Measurements from ENCODE around the gene LRRTM4.

The LRRTM4 gene

GRCh38 chr2:77521931-77522470, at the start of gene LRRTM4:
TSS of gene LRRTM4 (minus strand) at chr2:77522376.
- no peak for DNase-seq

DNA sequence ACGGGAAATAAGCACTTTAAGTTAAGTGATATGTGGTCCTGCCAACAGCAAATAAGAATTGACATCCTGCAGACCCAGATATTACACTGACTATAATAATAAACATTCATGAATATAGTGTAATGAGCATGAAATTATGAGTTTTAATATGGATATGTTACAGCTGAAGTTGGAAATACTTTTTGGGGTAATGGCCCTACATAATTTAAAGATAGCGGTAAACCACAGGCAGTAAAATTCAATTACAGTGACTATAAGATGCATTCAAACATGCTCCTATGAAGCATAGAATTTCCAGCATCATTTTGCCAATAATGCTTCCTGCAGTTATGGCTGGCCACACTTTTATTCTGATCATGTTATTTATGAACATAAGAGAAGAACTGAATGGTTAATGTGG, 49.4 kb upstream of the LRRTM4 start:
- no peak for DNase-seq

GRCh38 chr2:77567723-77568122, 45.5 kb upstream of the LRRTM4 start:
- DNase-seq: no peak

GRCh38 chr2:77566582-77566981, 44.4 kb upstream of the LRRTM4 start:
- DNase-seq: no peak

DNA sequence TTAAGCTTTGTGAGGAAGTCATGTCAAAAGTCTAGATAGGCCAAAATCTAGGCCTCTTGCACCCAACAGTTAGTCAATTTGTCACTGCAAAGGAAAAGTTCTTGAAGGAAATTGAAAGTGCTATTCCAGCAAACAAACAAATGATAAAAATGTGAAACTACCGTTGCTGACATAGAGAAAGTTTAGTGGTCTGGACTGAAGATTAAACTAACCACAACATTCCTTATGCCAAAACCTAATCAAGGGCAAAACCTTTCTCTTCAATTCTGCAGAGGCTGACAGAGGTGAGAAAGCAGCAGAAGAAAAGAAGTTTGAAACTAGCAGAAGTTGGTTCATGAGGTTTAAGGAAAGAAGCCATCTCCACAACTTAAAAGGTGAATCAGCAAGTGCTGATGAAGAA, 44.0 kb upstream of the LRRTM4 start:
- no peak for DNase-seq

- no peak for DNase-seq
These were observed 30.8 kb upstream of the LRRTM4 start for GRCh38 chr2:77552956-77553355.

DNA sequence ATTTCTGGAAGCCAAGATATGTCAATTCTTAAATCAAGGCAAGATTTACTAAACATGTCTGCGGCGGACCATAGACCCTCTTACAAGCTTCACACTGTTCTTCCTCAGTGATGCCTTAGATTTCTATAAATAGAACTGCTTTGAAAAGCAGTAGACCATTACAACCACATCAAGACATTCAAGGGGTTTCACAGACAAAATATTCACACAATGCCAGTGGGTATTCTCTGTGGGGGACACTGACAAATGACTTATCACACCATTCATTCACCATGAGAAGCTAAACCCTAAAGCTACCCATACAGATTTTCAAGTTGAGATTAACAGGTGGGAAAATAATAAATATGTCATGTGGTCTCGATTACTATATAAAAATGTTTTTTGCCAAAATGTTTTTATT, 15.9 kb upstream of the LRRTM4 start:
- no peak for DNase-seq

DNA sequence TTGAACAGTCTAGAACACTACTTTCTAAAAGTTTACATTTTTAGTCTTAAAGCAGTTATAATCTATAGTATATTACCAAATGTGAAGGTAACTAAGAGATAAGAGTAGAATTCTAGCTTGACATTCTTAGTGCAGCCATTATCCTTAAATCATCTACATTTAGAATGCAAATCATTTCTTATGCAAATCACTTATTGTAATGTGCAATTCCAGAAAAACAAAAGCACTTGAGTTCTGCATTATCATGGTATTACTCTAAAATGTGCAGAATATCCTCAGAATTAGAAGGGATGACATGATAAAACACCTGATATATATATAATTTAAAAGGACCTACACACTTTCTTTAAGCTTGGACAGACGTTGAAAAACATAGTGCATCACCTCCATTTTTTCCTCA, 712 bp upstream of the LRRTM4 start:
- DNase-seq: no peak

GRCh38 chr2:77521548-77521891, 656 bp downstream of the LRRTM4 start:
- DNase-seq: no peak

DNA sequence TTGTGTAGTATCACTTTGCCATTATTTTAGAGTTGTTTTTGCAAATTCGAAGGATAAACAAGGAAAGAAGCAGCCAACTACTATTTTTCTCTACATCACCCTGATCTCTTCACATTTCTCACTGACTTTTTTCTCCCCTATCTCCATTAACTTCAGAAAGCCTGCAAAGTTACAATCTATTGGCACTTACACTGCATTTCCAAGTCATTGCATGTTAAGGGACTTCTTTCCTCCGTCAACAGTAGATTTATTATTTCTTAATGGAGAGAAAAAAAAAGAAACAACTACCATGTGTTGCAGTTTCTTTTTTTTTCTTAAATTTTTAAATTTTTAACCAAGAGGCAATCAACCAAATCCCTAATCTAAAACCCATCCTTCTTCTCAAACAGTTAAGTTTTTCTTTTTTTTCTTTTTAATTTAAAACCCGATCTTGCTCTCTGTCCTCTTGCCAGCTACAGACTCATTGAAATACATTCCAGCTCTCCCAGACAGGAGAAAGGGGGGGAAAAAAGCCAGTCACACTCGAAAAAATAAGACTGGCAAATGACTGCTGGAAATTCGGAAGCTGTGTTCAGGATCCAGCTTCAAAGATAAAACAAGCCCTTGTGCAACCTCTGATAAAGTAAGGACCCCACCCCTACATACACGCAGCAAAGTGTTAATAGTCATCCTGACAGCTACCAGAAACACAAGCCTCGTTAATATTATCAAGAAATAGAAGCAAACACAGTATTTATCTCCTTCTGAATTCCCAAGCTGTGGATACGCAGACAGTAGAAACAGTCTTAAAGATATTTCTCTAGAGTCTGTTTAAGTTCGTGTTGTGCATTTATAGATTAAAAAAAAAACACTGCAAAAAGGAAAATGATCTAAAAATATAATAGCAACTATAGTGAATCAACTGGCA, 1.3 kb downstream of the LRRTM4 start:
- no peak for DNase-seq

DNA sequence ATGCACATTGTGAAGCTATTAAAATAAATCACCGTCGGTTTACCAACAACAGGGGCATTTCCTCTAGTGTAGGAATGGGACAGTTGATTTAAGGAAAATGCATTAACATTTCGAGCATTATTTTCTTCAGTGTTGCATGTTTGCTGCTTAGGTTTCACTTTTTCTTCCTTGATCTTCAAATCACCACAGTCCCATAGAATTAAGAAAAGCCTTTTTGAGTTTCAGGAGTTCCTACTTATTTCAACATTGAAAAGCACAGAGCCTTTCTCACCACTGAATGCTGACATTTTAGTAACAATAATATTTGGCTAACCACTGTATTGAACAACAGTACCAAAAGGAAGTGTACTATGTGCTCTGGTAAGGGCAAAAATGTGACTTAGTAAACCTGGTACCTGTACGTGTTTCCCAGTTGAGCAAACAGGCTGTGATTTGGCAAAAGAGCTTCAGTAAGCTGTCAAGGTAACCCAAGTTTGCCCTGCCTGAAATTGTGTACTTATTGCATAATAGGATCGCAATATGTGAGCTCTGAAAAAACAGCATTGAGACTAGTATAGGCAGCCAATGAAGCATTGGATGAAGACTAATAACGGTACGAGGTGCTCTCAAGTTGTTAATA, 2.2 kb downstream of the LRRTM4 start:
- DNase-seq: no peak

DNA sequence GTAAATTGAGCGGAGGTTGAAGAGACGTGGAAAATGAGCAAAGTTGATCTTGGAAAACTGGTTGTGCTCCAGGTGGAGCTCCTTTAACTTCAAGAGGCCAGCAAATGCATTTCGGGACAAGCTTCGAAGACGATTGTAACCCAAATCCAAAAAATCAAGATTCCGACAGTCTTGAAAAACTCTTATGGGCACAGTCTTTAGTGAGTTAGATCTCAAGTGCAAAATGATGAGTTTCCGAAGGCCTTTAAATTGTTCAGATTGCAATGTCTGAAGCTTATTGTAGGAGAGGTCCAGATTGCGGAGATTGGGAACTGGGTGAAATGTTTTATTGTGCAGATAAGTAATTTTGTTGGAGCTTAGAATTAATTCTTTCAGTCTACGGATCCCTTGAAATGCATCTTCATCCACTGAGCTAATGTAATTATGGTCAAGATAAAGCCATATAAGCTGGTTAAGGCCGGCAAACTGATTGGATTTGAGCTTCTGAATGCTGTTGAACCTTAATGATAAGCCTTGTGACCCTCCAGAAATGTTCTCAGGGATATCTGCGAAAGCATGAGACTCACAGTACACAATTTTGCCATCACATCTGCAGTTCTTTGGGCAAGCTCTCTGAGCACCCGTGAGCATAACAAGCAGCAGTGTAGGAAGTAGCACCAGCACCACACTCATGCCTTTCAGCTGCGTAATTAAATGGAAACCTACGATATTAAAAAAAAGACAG, 2.9 kb downstream of the LRRTM4 start:
- no peak for DNase-seq

GRCh38 chr2:77518311-77518710, 3.9 kb downstream of the LRRTM4 start:
- DNase-seq: no peak

DNA sequence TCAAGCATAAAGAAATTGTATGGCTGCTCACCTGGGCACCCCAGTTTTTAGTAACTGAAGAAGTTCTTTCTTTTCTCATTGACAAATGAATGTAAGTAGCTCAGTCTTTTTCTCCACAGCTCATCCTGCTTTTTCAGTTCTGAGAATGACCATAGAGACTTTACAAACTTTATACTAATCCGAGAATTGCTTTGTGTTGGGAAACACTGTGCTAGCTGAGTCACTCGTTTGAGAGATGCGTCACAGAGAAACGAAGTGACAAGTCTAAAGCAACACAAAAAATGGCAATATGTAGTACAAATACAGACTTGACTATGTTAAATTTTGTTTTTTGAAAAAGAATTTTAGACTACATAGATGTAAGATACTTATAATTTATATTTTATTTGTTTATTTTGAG, 9.0 kb downstream of the LRRTM4 start:
- DNase-seq: no peak

DNA sequence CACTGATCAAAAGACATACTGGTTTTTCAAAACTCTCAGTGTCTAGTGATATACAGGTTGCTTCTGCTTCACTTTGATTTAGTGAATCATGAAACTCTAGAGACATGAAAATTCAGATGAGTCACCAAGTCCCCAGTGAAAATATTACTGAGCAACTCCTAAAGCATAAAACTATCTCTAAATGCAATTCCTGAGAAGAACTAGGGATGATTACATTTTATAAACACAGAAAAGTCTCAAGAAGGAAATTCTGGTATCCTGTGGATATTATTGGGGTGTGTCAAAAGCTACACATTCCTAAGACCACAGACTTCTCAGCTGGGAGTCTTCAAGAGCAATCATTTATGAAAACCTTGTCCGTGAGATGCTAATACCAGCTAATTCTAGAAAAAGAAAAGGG, 9.7 kb downstream of the LRRTM4 start:
- DNase-seq: no peak

DNA sequence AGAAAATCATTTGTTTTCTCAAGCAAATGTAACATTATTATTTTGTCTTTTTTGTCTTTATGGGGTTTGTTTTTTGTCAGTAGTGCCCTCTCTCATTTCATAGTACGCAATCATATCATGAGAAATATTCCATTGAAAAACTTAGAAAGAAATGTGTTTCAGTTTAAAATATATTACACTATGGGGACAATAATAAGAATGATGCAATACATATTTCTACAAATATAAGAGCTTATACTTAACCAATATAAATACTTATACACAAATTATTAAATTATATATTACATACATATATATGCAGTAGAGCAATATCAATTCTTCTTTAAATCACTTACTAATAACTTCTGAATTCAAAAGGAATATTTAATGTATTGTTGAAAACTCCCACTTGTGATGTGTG, 13.7 kb downstream of the LRRTM4 start:
- DNase-seq: no peak

GRCh38 chr2:77507657-77508056, 14.5 kb downstream of the LRRTM4 start:
- no peak for DNase-seq

DNA sequence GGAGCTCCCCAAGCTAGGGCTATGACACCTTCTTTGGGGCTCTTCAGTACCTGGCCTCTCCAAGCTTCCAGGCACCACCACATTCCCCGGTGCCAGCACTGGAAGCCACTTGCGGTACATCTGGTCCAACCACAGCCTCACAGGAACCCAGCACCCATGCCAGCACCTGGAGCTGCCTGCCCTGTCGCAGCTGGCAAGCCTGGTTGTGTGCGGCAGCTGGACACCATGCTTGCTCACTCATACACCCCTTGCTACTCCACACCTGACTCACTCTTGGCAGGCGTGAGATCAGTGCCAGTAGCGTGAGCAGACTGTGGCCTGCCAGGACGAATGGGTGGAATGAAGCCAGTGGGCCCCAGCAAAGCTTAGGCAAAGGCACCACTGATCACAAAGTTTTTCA, 34.0 kb downstream of the LRRTM4 start:
- no peak for DNase-seq

- DNase-seq: no peak
These were observed 34.9 kb downstream of the LRRTM4 start for GRCh38 chr2:77487074-77487803.

GRCh38 chr2:77484026-77484425, 38.1 kb downstream of the LRRTM4 start:
- no peak for DNase-seq

GRCh38 chr2:77479895-77480294, 42.3 kb downstream of the LRRTM4 start:
- DNase-seq: no peak

DNA sequence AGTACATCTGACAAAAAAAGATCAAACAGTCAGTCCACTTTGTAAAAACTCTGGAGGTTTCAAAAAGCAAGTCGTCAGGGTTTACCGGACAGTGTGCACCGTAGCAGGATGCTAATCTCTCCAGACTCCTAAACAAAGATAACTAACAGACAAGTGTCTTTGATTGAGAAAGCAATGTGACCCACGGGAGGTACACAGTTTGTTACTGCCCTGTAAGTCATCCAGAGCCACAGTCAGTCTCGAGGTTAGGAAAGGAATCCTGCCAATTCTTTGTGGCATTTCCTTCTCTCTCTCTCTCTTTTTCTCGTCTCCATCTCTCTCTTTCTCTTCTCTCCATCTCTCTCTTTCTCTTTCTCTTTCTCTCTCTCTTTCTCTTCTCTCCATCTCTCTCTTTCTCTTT, 42.8 kb downstream of the LRRTM4 start:
- DNase-seq: no peak

GRCh38 chr2:77470096-77470495, 52.1 kb downstream of the LRRTM4 start:
- no peak for DNase-seq

Data from amniotic stem cell (primary cell).